HEK293 (cell line): ENCODE results near the gene GPR158.

Source experiments
- MZF1 ChIP-seq: fragments of 450-650 bp; formaldehyde crosslinking; IDR thresholded peaks from 2 replicates; pipeline ENCODE4 v1.5.1; 2017; ENCODE audit warnings: missing biosample characterization, missing genetic modification characterization, borderline replicate concordance
- YY1 ChIP-seq: fragments of 450-650 bp; formaldehyde crosslinking; IDR thresholded peaks from 2 replicates; pipeline ENCODE4 v1.5.1; 2018; ENCODE audit warnings: missing biosample characterization, missing genetic modification characterization
- ZNF175 ChIP-seq: fragments of 450-650 bp; formaldehyde crosslinking; IDR thresholded peaks from 2 replicates; pipeline ENCODE4 v1.5.1; 2016; ENCODE audit warnings: missing biosample characterization, missing genetic modification characterization
- ZNF23 ChIP-seq: fragments of 450-650 bp; formaldehyde crosslinking; IDR thresholded peaks from 2 replicates; pipeline ENCODE4 v1.5.1; 2016; ENCODE audit warnings: missing biosample characterization, missing genetic modification characterization, borderline replicate concordance
- ZNF274 ChIP-seq, 2 experiments: fragments of 200-500 bp in 1 of 2; fragments of 450-650 bp in 1 of 2; sonication (Bioruptor generic) in 1 of 2; formaldehyde crosslinking in 1 of 2; IDR thresholded peaks; 2 replicates each; pipeline versions ENCODE4 v1.5.1 to v1.6.1; 2014 to 2016; ENCODE audit warnings: borderline replicate concordance in 1 of 2, inconsistent platforms in 1 of 2, low read length in 1 of 2, missing biosample characterization in 1 of 2, missing genetic modification characterization in 1 of 2
- ZNF544 ChIP-seq: fragments of 450-650 bp; formaldehyde crosslinking; IDR thresholded peaks from 2 replicates; pipeline ENCODE4 v1.5.0; 2017; ENCODE audit warnings: missing biosample characterization, missing genetic modification characterization

DNA sequence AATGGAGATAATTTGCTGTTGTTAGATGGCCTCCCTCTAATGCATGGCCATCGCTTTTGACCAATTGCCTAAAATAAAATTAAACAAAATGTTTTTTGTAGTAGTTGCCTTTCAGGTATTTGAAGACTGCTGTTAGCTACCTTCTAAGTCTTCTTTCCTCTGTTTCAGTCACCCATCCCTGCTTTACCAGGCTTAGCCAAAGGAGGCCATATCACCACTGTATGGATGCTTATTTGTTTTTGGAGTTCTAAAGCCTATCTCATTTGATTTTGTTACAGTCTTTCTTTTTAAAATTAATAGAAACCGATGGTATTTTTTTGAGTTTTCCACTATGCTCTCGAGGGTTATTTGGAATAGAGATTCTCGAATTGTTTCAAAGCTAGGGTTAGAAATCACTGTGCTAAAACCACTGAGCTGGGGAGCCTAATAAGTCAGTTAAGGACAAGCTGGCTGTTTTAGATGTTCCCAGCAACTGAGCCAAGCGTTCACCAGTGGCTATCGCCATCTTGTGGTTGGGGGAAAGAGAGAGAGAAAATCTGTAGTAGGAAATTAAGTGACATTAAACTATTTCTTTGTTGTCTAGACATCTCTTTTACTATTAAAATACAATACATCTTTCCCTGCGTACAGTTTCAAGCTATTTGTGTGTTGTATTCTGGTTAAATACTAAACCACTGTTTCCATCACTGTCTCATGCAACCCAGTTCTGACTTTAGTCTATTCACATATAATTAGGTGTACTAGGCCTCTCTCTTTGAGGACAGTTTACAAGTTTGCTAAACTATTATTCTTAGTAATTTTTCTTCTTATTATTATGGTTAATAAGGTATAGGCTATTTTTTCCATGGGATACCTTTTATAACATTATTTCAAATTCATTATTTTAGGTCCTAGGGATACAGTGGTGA is 52.2 kb downstream of the GPR158 start:
- no peak for TF ChIP-seq MZF1 (tag by site-specific recombination)
- TF ChIP-seq ZNF175 (tag by site-specific recombination): no peak
- no peak for TF ChIP-seq ZNF274 (IDR thresholded peaks at IDR 0.05; ENCODE audit: low read length)
- TF ChIP-seq ZNF274 (tag by site-specific recombination; IDR thresholded peaks at IDR 0.05; ENCODE audit: borderline replicate concordance): no peak
- no peak for TF ChIP-seq ZNF23 (tag by site-specific recombination)
- TF ChIP-seq ZNF544: no peak
- no peak for TF ChIP-seq YY1 (tag by site-specific recombination)
